Esophagus mucosa (tissue), 1 donor: Measurements from ENCODE around the gene TBC1D22A. TPM values are rescaled to one million over a fixed set of nuclear protein-coding genes. Genes with fewer than 3 reads are reported as not detected.

Experiments used
- ATAC-seq: fragments of 200-7000 bp; cut with Tn5 transposase; one replicate; pipeline ENCODE4 v1.9.1; 2020
- total RNA-seq: library from RNA; stranded (reverse); gene quantifications from one replicate; pipeline ENCODE4 v1.2.4, GENCODE V29; 2023
- donor health status: DM: yes; HTN: yes; CAD: no.

The TBC1D22A gene
- total RNA-seq, 1 donor from 2014 or later, result 21.4 TPM

DNA sequence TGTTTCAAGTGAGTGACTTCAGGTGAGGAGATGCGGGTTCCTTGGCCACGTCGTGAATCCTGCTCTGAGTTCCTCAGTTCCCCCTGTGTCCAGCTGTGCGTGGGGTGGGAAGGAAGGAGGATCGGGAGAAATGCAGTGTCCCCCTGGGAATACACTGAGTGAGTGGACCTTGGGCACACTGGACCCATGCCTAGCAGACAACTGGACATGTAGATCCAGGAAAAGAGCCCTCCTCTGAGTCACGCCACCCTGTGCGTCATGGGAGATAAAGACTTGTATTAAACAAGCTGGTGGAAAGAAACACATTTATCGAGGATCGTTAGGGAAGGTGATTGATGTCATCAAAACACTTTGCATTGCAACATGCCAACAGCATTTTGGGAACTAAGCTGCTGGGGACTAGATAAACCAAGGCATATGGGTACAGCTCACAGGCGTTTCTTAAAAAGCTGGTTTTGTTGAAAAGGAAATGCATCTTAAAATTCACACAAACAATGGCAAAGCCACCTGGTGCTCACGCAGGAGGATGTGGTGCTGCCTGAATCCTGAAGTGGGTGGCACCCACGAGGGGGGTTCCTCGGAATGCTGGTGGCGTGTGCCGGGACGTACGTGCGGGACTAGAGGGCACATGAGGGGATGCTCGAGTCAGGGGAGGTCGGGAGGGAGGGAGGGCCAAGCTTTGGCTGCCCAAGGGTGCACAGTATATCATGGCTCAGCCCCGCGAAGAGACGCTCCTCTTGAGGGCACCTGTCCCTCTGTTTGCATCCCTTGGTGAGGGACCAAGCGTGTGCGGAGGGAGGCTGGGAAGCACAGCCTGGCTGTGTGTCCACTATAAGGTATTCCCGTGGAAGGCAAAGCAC, 303.5 kb downstream of the TBC1D22A start:
- no peak for ATAC-seq

DNA sequence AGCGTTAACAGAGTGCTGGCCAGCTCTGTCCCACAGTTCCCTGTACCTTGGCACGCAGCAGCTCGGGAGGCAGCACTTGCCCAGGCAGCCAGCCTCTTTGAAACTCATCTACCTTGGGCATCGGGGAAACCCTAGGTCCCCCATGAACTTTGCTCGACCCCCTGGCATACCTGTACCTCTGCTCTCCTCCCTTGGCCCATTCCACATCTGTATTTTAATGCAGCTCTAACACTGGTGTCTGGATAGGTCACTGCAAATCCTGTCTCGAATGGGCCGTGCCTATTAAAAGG, 304.1 kb downstream of the TBC1D22A start:
- ATAC-seq, result no peak

DNA sequence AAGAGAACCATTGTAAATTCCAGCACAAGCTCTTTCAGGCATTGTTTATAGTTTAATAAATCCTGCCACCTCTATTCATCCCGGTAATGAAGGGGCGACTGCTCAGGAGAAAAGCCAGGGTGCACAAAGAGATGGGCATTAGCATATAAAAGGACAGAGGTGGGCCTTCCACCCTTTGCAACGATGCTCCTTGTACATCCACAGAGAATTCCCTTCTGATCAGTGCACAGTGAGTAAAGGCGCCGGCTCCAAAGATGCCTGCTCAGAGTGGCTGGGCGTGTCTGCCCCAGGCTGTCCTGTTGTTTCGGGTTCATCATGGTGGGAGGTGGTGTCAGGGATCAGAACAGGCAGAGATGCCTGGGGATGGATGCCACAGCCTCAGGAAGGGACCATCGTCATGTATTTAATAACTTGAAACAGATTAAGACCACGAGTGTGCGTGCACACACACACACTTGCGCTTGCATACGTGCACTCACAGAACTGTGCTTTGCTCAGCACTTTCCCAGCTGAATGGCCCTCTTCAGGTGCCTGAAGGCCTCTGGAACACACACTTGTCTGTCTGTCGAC, 305.0 kb downstream of the TBC1D22A start:
- ATAC-seq, result no peak

DNA sequence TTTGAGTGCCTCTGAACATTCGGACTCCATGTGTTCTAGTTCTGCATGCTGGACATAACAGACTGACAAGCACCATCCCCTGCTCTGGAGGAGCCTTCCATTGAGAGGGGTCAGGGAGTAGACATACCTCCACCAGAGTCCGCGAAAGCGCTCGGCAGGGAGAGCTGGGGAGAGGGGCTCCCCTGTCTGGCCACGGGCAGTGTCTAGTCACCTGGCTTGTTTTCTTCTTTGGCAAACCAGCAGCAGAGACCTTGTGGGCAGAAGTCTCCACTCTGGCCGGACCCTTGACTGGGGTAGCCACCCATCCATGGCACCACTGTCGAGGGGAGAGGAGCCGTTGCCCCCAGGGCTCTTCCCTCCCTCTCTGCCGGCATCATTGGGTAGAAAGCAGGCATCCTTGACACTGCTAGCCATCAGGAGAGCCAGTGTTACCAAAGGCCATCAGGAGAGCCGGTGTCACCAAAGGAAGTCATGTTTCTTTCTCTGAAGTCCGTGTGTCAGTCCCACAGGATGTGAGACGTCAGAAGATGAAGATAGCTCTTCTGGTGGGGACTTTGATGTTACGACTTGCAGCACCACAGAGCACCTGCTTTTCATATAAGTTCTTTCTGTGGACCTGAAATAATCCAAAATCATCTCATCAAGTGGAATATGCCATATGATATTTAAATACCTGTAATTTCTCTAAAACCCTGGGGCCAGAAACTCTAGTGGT, 305.6 kb downstream of the TBC1D22A start:
- ATAC-seq, result no peak

DNA sequence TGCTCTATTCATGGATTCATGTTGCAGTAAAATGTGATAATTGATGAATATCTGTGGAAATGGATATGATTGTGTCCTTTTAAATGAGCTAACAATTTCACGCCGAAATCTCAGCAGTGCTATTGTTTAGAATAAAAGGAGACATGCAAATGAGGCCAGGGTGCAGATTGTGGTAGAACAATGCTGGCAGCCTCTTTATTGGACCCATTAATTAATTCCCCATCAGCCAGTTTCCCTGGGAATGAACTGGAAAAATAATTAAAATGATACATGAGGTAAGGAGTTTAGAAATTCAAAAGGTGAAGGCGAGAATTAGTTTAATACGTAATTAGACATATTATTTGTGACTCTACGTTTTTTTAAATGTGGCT, 306.2 kb downstream of the TBC1D22A start:
- ATAC-seq, result no peak

DNA sequence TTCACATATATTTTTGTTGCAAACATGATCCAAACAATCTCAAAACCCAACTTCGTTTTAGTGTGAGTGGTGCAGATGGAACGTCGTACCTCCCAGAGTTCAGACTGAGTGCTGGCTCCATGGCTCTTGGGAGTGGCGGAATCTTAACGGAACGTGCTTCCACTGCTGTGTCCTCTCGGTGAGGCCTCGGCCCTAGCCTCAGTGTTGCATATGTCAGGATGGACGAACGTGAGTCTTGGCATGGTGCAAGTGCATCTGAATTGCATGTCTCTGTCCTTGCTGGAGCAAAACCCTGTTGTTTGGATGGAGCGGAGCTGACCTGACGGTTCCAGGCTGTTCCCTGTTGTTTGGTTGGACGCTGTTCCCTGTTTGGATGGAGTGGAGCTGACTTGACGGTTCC, 306.8 kb downstream of the TBC1D22A start:
- no peak for ATAC-seq

DNA sequence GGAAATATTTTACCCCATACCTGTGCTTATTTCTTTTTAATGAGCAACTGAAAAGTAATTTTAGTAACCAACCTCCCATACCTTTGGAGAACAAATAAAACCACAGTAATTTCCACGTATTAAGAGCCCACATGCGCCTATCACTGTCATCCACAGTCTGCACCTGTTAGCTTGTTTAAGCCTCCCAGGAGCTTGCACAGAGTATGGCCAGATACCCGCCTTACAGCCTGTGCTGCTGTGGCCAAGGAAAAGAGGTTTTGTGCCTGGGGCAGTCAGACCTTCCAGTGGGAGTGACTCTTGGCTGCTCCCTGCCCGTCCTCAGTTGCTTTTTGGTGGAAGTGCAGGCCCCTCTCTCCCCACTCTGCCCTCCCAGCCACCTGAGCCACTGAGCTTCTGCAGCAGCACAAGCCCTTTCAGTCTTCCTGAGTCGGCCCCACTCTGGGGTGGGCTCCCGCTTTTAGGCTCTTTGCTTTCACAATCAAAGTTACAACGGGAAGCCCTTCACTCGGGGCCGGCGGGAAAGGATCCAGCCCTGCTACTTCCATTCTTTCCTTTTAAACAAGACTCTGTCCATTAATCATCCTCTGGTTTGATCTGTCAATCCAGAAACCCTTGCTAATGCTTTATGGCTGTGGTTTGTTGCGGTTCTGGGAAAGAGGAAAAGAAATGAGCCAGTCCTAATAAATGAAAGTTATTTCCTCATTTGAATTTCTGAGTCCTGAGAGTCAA, 308.8 kb downstream of the TBC1D22A start:
- ATAC-seq, result no peak

DNA sequence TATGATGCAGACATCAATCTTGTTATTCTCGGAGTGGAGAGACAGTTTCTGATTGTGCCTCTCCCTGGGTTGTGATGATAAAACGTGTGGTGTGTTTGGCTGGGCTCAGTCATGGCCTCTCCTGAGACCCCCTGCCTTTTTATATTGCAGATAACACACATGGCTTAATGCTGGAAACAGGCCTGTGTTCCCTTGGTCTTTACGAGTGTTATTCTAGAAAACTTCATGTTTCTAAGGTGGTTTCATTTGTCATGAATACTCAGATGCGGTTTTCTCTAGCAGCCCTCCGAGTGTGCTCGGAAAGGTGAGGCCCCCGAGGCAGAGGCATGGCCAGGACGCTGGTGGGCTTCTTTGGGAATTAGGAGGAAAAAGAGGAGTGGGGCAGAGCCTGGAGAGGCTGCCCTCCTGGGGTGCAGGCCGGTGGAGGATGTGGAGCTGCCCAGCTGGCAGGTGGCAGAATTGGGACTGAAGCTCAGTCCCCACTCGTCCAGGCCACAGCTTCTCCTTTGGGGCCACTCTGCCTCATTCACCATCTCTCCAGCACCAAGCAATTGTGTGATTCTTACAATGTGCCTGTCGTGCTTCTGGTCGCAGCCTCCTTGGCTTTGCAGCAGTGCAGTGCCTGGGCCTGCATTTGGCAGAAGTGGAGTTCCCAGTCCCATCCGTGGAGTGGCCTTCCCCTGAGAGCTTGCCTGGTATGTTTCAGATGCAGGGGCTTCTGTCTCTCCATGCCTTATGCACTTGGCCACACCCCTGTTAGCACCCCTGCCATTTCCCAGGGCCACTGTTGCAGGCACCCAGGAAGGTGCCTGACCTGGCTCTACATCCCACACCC, 309.6 kb downstream of the TBC1D22A start:
- no peak for ATAC-seq

DNA sequence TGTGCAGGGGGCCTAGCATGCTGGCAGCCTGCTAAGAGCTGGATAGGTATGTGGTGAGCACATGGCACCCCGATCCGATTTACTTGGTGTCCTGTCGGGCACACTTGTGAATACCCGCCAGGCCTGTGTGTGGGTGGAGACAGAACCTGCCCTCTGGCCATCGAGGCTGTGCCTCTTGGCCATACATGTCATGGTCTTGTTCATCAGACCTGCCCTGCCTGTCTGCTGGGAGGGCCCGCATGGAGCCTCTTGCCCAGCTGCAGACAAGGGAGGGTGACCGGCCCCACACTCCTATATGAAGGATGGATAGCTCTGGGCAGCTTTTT, 310.2 kb downstream of the TBC1D22A start:
- no peak for ATAC-seq

DNA sequence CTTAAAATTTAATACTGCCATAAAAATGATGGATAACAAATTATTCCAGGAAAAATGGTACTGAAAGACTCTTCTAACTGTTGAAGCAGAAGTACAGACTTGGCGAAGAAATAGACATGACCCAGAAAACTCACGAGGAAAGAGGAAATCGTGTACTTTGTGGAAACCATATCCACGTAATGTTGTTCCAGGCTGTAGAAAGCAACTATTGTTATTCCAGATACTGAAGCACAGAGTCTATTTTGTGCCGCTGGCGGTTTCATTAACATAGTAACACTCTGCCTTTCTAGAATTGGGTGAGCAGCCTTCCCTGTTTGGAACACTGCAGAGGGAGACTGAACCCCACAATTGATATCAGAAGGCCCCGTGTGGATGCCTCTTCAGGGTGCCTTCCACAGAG, 310.6 kb downstream of the TBC1D22A start:
- ATAC-seq, result no peak

DNA sequence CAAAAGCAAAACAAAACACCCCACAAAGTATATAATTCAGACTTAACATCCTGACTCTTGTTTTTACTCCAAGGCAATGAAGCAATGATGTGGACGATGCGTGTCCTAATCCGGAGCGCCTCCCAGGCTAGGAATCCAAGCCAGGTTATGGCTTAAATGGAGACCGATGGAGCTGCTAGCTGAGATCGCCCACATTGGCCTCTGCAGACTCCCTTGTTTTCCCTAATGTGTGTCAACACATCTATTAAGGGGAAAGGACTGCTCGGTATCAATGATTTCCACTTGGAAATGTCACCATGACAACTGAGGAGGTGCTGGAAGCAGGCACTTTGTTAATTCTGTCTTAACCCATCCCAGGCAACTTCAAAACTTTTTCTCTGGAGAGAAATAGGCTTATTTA, 311.7 kb downstream of the TBC1D22A start:
- ATAC-seq, result no peak

DNA sequence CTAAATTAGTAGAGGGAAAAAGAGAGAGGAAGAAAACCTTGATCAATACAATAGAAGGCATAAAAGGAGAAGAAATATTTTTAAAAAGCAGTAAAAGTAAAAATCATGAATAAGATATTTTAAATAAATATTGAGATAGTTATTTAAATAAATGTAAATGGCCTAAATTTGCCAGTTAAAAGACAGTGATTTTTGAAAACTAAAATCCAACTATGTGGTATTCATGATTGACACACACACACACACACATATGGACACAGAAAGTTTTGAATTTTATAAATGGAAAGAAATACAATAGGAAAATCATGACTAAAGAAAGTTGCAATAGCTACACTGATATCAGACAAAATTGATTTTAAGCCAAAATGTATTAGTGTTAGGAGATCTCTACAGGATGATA, 313.1 kb downstream of the TBC1D22A start:
- no peak for ATAC-seq

DNA sequence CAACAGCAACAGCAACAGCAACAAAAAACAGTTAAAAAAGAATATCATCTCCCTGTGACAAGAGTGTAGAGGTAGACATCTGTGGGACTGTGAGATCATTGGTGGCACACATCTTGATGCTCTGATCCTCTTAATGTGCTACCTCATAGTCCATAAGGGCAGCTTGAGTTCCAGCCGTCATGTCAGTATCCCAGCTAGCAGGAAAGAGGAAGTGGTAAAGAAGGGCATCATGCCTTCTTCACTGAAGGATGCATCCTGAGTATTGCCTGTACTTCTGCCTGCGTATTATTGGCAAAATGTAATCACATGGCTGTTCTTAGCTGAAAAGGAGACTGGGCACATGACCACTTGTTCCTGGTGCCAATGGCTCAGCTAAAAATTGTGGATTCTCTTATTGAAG, 314.3 kb downstream of the TBC1D22A start:
- ATAC-seq, result no peak

DNA sequence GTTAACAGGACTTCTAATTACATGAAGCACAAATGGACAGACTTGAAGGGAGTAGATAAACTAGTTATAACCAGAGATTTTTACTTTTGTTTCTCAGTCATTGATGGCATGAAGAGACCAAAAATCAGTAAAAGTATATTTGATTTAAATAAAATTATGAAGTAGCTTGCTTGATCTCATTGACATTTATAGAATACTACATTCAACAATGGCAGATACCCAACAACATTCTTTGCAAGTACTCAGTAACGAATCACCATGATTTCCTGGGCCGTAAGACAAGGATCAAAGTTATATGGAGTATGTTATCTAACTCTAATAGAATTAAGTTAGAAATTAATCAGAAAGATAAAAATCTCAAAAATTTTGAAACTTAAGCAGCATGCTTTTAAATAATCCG, 317.6 kb downstream of the TBC1D22A start:
- no peak for ATAC-seq

DNA sequence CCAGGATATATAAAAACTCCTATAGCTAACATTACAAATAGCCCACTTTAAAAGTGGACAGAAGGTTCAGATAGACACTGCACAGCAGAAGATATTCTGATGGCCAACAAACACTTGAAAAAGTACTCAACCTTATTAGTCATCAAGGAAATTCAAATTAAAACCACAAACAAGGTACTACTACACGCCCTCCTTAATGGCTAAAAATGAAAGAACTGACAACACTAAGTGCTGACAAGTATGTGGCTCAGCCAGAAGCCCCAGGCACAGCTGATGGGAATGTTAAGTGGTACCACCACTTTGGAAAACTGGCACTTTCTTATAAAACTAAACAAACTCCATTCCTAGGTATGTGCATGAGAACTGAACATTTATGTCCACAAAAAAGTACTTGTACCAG, 320.1 kb downstream of the TBC1D22A start:
- peak; percentile 20 for ATAC-seq

DNA sequence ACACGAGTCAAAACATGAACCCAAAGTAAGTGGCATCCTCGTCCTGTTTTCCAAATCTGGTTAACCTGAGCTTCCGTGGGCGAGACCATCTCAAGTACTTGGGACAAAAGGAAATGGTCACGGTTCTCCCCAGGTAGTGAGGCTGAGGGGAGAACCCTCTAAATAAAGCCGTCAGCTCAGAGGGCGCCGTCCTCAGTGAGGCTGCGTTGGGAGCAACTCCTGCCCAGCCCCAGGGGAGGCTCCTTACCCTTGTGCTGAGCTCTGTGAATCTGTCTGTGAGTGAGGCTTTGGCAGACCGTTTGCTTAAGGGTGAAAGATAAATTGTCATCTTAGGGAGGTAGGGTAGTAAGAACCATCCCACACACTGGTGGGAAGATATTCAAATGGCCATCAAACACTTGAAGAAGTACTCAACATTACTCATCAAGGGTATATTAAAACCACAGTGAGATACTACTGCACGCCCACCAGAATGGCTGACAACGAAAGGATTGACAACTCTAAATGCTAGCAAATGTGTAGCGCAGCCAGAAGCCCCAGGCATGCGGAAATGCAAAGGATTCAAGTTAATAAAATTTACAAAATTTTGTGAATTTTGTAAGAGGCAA, 321.0 kb downstream of the TBC1D22A start:
- no peak for ATAC-seq

DNA sequence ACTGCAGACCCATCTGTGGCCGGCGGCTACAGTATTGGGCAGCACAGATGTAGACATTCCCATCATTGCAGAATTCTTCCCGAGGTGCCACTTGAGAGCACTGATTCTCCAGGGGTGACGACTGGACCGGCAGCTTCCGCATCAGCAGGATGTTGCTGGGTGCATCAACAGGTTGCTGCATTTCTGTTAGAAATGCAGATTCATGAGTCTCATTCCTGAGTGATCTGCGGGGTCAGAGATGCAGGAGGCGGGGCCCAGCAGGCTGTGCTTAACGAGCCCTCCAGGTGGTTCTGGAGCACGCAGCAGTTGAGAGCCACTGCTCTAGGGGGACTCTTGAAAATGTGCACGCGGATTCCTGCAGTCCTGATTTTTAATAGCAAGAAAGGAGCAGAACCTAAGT, 321.8 kb downstream of the TBC1D22A start:
- no peak for ATAC-seq

DNA sequence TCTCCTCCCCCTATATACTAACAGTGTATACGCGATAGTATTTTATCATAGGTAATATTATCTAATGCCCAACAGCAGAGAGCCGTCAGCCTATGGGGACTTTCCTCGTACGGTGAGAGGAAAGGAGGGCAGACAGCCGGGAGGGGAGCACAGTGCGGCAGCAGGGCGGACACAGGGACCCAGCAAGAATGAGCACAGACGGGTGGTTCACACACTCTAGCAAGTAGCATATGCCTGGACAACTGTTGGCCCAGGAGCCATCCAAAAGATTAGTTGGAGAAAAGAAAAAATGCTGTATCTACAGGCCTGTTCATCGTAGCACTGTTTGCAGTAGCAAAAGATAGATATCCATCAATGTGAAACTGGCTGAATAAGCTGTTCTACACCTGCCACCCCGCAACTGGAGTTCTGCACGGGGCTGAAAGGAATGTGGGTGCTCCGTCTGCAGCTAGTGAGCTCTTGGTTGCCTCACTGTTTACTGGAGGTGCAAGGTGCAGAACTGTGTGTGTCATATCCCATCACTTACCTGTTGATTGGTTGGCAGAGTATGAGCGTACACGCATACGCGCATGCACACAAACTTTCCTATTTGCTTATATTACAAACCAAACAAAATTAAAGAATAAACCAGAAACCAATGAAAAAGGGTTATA, 324.3 kb downstream of the TBC1D22A start:
- peak; percentile 24 for ATAC-seq

DNA sequence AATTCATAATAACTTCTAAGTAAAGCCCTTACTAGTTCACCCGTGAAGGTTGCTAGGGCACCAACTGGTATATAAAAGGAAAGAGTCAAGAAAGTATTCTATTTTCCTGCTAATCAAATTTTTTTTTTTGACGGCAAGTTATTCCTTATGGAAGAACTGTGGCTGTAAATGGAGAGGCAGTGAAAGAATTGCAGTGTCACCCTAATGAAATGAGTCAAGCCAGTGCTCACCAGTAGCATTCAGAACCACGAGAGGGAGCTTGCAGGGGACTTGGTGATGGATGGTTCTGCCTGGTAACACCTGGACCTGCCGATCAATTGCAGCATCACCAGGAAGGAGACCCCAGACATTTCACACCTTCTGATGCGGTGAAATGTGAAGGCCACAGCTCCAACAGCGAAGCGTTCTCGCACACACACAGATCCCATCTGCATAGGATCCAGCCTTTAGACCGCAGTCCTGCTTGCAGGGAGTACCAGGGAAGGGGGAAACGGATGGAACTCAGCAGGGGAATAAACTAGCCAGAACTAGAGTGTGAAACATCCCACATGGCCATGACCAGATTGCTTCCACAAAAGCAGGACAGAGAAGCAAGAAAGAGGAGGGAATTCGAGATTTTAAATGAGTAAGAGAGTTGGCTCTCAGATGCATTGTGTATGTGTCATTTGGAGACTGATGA, 326.2 kb downstream of the TBC1D22A start:
- ATAC-seq, result no peak

DNA sequence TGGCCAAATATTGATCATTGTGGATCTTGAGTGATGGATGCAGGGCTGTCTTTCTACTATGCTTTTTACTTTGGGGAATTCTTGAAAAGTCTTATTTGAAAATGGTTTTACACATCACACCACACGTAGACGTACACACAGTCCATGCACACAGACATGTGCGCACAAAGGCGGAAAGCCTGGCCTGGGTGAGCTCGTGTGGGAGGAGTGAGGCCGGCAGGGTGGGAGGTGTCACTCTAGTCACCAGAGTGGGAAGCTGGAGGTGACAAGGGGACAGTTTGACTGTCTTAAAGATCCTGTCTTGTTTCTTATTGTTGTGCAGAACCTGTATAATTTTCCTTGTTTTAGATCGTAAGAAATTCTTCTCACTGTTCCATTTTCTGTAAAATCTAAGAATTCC, 326.9 kb downstream of the TBC1D22A start:
- no peak for ATAC-seq
